Endodermal cell (in vitro differentiated cells): ENCODE measurements around the gene SYT1. TPM values are rescaled to one million over a fixed set of nuclear protein-coding genes. Genes with fewer than 3 reads are reported as not detected.

Source experiments
- DNase-seq: peaks from one replicate; pipeline ENCODE4 v3.0.0-alpha.2; 2017
- H3K27ac ChIP-seq: 2 replicates; pipeline ENCODE4 v1.5.1; 2013; ENCODE audit warnings: mild to moderate bottlenecking, low read depth, low read length, moderate library complexity
- H3K27me3 ChIP-seq: 2 replicates; pipeline ENCODE4 v1.6.1; 2013; ENCODE audit warnings: mild to moderate bottlenecking, low read length, moderate library complexity; ENCODE audit not compliant: insufficient read depth, control insufficient read depth, poor library complexity, severe bottlenecking
- H3K36me3 ChIP-seq: 2 replicates; pipeline ENCODE4 v1.7.0; 2013; ENCODE audit warnings: mild to moderate bottlenecking, low read length, moderate library complexity; ENCODE audit not compliant: control insufficient read depth, insufficient read depth
- H3K4me1 ChIP-seq: one replicate; pipeline ENCODE4 v1.7.0; 2013; ENCODE audit warnings: low read length; ENCODE audit not compliant: control insufficient read depth, insufficient read depth
- H3K4me3 ChIP-seq: 2 replicates; pipeline ENCODE4 v1.5.1; 2013; ENCODE audit warnings: mild to moderate bottlenecking, low read length, moderate library complexity
- H3K9ac ChIP-seq: 2 replicates; pipeline ENCODE4 v1.6.1; 2013; ENCODE audit warnings: mild to moderate bottlenecking, low read length, moderate library complexity; ENCODE audit not compliant: poor library complexity, severe bottlenecking; ENCODE audit errors: extremely low read depth
- H3K9me3 ChIP-seq: 2 replicates; pipeline ENCODE4 v1.6.1; 2013; ENCODE audit warnings: mild to moderate bottlenecking, low read length, moderate library complexity; ENCODE audit not compliant: control insufficient read depth
- H3K27ac Mint-ChIP-seq: 2 replicates; pipeline ENCODE4 v1.8.0; 2020; ENCODE audit warnings: mixed read lengths
- H3K27me3 Mint-ChIP-seq: 2 replicates; pipeline ENCODE4 v1.8.0; 2021; ENCODE audit warnings: mild to moderate bottlenecking, mixed read lengths; ENCODE audit not compliant: insufficient read depth
- H3K36me3 Mint-ChIP-seq: 2 replicates; pipeline ENCODE4 v1.8.0; 2020; ENCODE audit warnings: low read depth, mixed read lengths
- H3K4me1 Mint-ChIP-seq: 2 replicates; pipeline ENCODE4 v1.8.0; 2020; ENCODE audit warnings: mixed read lengths
- H3K4me3 Mint-ChIP-seq: 2 replicates; pipeline ENCODE4 v1.8.0; 2020; ENCODE audit warnings: mild to moderate bottlenecking, moderate library complexity, mixed read lengths
- H3K9me3 Mint-ChIP-seq: 2 replicates; pipeline ENCODE4 v1.8.0; 2020; ENCODE audit warnings: mild to moderate bottlenecking, mixed read lengths
- CTCF ChIP-seq: fragments of 200-600 bp; sonication (generic); conservative IDR thresholded peaks from 2 replicates; pipeline ENCODE4 v1.5.0; 2021; ENCODE audit warnings: antibody characterized with exemption, mild to moderate bottlenecking
- WGBS, 2 experiments: methylation state at CpG; one replicate each; pipeline versions ENCODE4 v1.1.5 to v1.1.7; 2013; ENCODE audit warnings: missing lambda C conversion rate in 2 of 2, mixed read lengths in 1 of 2; ENCODE audit not compliant: insufficient coverage in 1 of 2, insufficient read length in 1 of 2; 5-methylcytosine and 5-hydroxymethylcytosine counted together
- total RNA-seq, 2 donors: library from RNA; stranded (reverse); fragmentation: NEBNext Ultra II Directional in 1 of 2; extraction: Animal tissue kit (Norgen Biotek cat#: 25700) in 1 of 2; gene quantifications; 2 replicates in 1 of 2; 3 replicates in 1 of 2; pipeline ENCODE4 v1.2.1, GENCODE V29; 2021

Gene SYT1
- total RNA-seq, 2 donors from 2014 or later = 6.8 to 10.7 TPM

GRCh38 chr12:79127271-79127751 is 262.7 kb downstream of the SYT1 start:
- Mint-ChIP-seq H3K27ac (no peak overlapping the region), H3K27me3 (no peaks in the 10 kb centered on the region), H3K4me3 (no peak overlapping the region), H3K4me1 (no peaks in the 10 kb centered on the region), H3K36me3 (peaks cover 3% of the 10 kb centered on the region), H3K9me3 (no peaks in the 10 kb centered on the region)
- no peaks in the 10 kb centered on the region for H3K36me3 ChIP-seq
- no peak for TF ChIP-seq CTCF
- H3K27ac ChIP-seq = no peak overlapping the region
- no peaks in the 10 kb centered on the region for H3K4me1 ChIP-seq
- WGBS, 2 experiments = 86 to 95% methylated on average over 3 of the region's 3 CpGs
- H3K9ac ChIP-seq = no peak overlapping the region
- no peaks in the 10 kb centered on the region for H3K27me3 ChIP-seq
- no peak overlapping the region for H3K4me3 ChIP-seq
- no peaks in the 10 kb centered on the region for H3K9me3 ChIP-seq
- no peak for DNase-seq

DNA sequence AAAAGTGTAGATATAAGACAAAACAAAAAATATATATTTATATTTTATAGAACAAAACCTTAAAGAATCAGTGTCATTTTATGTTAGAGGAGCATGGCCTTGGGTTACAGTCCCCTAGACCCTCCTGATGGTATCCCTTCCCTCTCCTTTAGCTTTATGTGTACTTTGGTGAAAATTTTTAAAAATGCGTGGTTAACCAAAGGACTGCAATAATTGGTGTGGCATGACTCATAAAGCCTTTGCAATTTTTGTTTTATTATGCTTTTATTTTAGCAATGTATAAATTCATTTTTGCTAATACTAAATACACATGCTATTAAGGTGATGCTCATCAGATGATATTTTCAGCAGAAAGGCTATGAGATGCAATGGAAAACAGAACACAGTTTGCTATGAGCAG is 264.4 kb downstream of the SYT1 start:
- Histone ChIP-seq H3K4me1 (no peaks in the 10 kb centered on the region), H3K27me3 (no peaks in the 10 kb centered on the region), H3K36me3 (no peaks in the 10 kb centered on the region), H3K27ac (no peak overlapping the region), H3K9me3 (no peaks in the 10 kb centered on the region), H3K4me3 (no peak overlapping the region), H3K9ac (no peak overlapping the region)
- no peak for TF ChIP-seq CTCF
- Mint-ChIP-seq H3K36me3 (peaks cover 3% of the 10 kb centered on the region), H3K4me1 (no peaks in the 10 kb centered on the region), H3K9me3 (no peaks in the 10 kb centered on the region), H3K27ac (no peak overlapping the region), H3K4me3 (no peak overlapping the region), H3K27me3 (no peaks in the 10 kb centered on the region)
- 83% methylated on average over 1 of the region's 1 CpG; no CpG with 5 or more reads in 1 of the 2 experiments for WGBS, 2 experiments
- DNase-seq = no peak

DNA sequence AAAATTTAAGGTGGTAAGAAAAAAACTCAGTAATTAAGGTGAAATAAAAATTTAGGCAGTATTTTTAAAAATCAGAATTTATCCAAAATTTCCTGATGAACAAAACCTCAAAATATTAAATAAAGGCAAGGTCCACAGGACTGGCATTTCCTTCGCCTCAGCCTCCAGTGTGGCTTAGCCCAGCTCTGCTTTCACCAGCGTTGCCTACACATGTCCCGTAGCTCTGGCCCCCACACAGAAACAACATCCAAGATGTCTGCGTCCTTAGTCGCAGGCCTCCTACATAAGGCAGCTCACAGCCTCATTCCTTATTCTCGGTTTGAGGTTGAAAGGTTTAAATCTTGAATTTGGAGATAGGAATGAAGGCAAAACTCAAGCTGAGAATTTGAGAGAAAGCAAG is 274.3 kb downstream of the SYT1 start:
- Histone ChIP-seq H3K4me3 (no peak overlapping the region), H3K9me3 (no peaks in the 10 kb centered on the region), H3K27ac (no peak overlapping the region), H3K36me3 (no peaks in the 10 kb centered on the region), H3K9ac (no peak overlapping the region), H3K27me3 (no peaks in the 10 kb centered on the region), H3K4me1 (no peaks in the 10 kb centered on the region)
- no peak for DNase-seq
- no peak for TF ChIP-seq CTCF
- 95 to 100% methylated on average over 1 to 6 of the region's 6 CpGs for WGBS, 2 experiments
- no peak overlapping the region for H3K4me3 Mint-ChIP-seq
- no peak overlapping the region for H3K27ac Mint-ChIP-seq
- H3K27me3 Mint-ChIP-seq = no peaks in the 10 kb centered on the region
- H3K4me1 Mint-ChIP-seq = peaks cover 3% of the 10 kb centered on the region
- H3K9me3 Mint-ChIP-seq = no peaks in the 10 kb centered on the region
- H3K36me3 Mint-ChIP-seq = no peaks in the 10 kb centered on the region
